ENCODE results near the gene RTN4R. TPM values are rescaled to one million over a fixed set of nuclear protein-coding genes. Genes with fewer than 3 reads are reported as not detected.
"Not testable (repeated sequence)": the region's sequence is repeated elsewhere in the genome, so short reads cannot be mapped to it uniquely, and the experiment has no call there.

The RTN4R gene
- total RNA-seq, 1 donor from 2014 or later: 38.3 TPM

DNA sequence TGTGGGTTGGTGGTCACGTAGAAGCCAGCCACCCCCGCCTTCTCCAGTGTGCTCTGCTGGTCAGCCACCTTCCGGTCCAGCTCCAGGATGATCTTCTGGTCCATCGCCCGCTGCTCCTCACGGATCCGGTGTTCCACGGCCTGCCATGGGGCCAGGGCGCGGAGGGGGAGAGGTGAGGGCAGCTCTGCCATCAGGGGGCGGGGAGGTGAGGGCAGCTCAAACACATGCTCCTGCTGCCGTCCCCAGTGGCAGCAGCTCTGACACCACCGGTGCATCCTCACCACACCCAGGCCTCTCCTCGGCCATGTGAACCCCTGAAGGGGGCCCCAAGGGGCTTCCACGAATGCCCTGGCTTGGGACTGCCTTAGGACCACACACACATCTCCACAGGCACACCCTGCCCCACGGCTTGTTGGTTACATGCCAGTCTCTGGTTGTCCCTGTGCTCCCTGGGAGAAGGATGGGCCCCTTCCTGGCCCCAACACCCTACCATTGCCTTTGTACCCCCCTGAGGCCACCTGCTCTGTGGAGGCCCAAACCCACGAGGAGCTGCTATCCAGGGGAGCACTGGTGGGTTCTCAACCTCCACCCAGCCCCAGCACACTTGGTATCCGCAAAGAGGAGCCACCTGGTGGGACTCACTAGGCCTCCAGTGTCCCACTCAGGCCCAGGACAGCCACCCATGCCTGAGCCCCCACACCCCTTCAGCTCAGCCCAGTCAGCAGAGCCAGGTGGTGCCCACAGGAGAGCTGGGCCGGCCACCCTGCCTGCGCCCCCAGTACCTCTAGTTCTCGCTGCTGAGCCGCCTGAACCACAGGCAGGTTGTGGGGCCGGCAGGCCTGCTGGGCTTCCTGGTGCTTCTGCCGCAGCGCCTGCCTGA lies 47.5 kb upstream of the RTN4R start:
- peaks cover 5% of the 10 kb centered on the region for H3K27me3 Mint-ChIP-seq (ENCODE audit: unreplicated experiment)

GRCh38 chr22:20314741-20315336 lies 46.7 kb upstream of the RTN4R start:
- H3K36me3 Mint-ChIP-seq (ENCODE audit: unreplicated experiment); H3K4me1 Mint-ChIP-seq (ENCODE audit: low read depth, unreplicated experiment); H3K27me3 Mint-ChIP-seq (ENCODE audit: unreplicated experiment); H3K4me3 Mint-ChIP-seq (ENCODE audit: unreplicated experiment); H3K9me3 Mint-ChIP-seq (ENCODE audit: unreplicated experiment); H3K27ac Mint-ChIP-seq (ENCODE audit: unreplicated experiment); DNase-seq: not testable (repeated sequence)

More for the DNA sequence above, 47.5 kb upstream of the RTN4R start:
- Mint-ChIP-seq H3K4me1 (ENCODE audit: low read depth, unreplicated experiment) (peaks cover 7% of the 10 kb centered on the region), H3K4me3 (ENCODE audit: unreplicated experiment) (no peak overlapping the region), H3K36me3 (ENCODE audit: unreplicated experiment) (no peaks in the 10 kb centered on the region), H3K27ac (ENCODE audit: unreplicated experiment) (no peak overlapping the region), H3K9me3 (ENCODE audit: unreplicated experiment) (no peaks in the 10 kb centered on the region)
- no peak for TF ChIP-seq CTCF (IDR thresholded peaks at IDR 0.05; ENCODE audit: partially characterized antibody, unreplicated experiment)
- no peak for DNase-seq

GRCh38 chr22:20314206-20314605 lies 46.1 kb upstream of the RTN4R start:
- not testable (repeated sequence) for H3K4me1 Mint-ChIP-seq (ENCODE audit: low read depth, unreplicated experiment); H3K27ac Mint-ChIP-seq (ENCODE audit: unreplicated experiment); H3K9me3 Mint-ChIP-seq (ENCODE audit: unreplicated experiment); H3K36me3 Mint-ChIP-seq (ENCODE audit: unreplicated experiment); H3K4me3 Mint-ChIP-seq (ENCODE audit: unreplicated experiment); H3K27me3 Mint-ChIP-seq (ENCODE audit: unreplicated experiment); DNase-seq

- H3K27ac Mint-ChIP-seq (ENCODE audit: unreplicated experiment); DNase-seq; H3K9me3 Mint-ChIP-seq (ENCODE audit: unreplicated experiment); H3K4me3 Mint-ChIP-seq (ENCODE audit: unreplicated experiment); H3K4me1 Mint-ChIP-seq (ENCODE audit: low read depth, unreplicated experiment); H3K27me3 Mint-ChIP-seq (ENCODE audit: unreplicated experiment); H3K36me3 Mint-ChIP-seq (ENCODE audit: unreplicated experiment): not testable (repeated sequence)
Measured at GRCh38 chr22:20313306-20314077, 45.4 kb upstream of the RTN4R start.

DNA sequence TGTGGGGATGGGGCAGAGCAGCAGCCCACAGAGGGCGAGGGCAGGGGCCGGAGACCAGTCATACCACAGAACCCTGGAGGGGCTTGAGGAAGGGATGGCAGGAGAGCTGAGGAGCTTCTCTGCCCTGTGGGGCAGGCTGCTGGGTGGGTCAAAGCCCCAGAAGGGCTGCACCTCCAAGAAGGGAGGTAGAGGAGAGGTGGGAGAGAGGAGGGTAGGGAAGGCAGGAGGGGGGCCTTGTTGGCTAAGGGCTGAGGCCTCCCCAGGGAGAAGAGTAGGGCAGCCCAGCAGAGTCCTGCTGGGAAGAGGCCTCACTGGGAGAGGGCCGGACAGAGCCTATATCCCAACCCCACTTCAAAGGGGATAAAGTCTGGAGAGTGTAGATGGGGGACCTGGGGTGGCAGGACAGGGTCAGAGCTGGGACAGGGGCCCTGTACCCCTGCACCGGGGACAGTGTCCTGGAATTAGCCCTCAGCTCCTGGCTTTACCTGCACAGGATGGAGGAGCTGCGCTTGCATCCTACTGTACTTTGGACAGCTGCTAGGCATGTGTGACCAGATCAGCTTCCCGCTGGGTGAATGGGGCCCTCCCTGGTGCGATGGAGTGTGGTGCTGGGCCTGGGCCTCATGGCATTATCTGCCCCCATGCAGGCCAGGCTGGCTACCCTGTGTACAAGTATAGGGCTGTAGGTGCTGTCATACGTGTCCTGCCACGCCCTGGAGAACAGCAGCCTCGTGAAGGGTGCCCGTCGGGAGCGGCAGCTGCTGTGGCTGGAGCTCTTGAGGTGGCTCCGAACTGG lies 44.5 kb upstream of the RTN4R start:
- Mint-ChIP-seq H3K27ac (ENCODE audit: unreplicated experiment) (no peak overlapping the region), H3K9me3 (ENCODE audit: unreplicated experiment) (no peaks in the 10 kb centered on the region), H3K27me3 (ENCODE audit: unreplicated experiment) (peaks cover 2% of the 10 kb centered on the region), H3K36me3 (ENCODE audit: unreplicated experiment) (no peaks in the 10 kb centered on the region), H3K4me1 (ENCODE audit: low read depth, unreplicated experiment) (peaks cover 10% of the 10 kb centered on the region), H3K4me3 (ENCODE audit: unreplicated experiment) (no peak overlapping the region)
- no peak for DNase-seq
- TF ChIP-seq CTCF (IDR thresholded peaks at IDR 0.05; ENCODE audit: partially characterized antibody, unreplicated experiment): no peak

- H3K27ac Mint-ChIP-seq (ENCODE audit: unreplicated experiment); H3K4me1 Mint-ChIP-seq (ENCODE audit: low read depth, unreplicated experiment); H3K4me3 Mint-ChIP-seq (ENCODE audit: unreplicated experiment); H3K27me3 Mint-ChIP-seq (ENCODE audit: unreplicated experiment); H3K36me3 Mint-ChIP-seq (ENCODE audit: unreplicated experiment); DNase-seq; H3K9me3 Mint-ChIP-seq (ENCODE audit: unreplicated experiment): not testable (repeated sequence)
Measured at GRCh38 chr22:20311249-20312062, 43.3 kb upstream of the RTN4R start.

DNA sequence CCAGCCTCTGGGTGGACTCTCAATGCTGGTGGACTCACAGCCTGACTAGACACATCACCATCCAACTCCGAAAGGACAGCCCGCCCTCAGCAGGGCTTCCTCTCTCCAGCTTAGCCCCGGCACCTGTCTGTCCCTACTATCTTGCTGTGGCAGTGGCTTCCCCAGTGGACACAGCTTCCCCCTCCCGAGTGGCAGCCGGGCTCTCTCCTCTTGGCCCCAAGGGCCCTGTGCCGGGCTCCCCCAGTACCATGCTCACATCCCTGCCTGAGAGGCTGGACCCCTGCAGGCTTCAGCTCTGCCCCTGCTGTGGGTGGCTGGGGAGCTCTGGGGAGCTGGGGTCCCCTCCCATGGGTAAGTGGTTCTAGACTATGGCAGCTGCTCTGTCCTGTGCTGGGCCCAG lies 42.7 kb upstream of the RTN4R start:
- H3K4me3 Mint-ChIP-seq (ENCODE audit: unreplicated experiment); H3K27ac Mint-ChIP-seq (ENCODE audit: unreplicated experiment); DNase-seq; H3K27me3 Mint-ChIP-seq (ENCODE audit: unreplicated experiment); H3K4me1 Mint-ChIP-seq (ENCODE audit: low read depth, unreplicated experiment); H3K36me3 Mint-ChIP-seq (ENCODE audit: unreplicated experiment); H3K9me3 Mint-ChIP-seq (ENCODE audit: unreplicated experiment): not testable (repeated sequence)

GRCh38 chr22:20310180-20310579 lies 42.1 kb upstream of the RTN4R start:
- not testable (repeated sequence) for H3K27me3 Mint-ChIP-seq (ENCODE audit: unreplicated experiment); DNase-seq; H3K27ac Mint-ChIP-seq (ENCODE audit: unreplicated experiment); H3K9me3 Mint-ChIP-seq (ENCODE audit: unreplicated experiment); H3K36me3 Mint-ChIP-seq (ENCODE audit: unreplicated experiment); H3K4me3 Mint-ChIP-seq (ENCODE audit: unreplicated experiment); H3K4me1 Mint-ChIP-seq (ENCODE audit: low read depth, unreplicated experiment)
